Measurements from ENCODE around the gene ART1. TPM values are rescaled to one million over a fixed set of nuclear protein-coding genes. Genes with fewer than 3 reads are reported as not detected.

The ART1 gene
- total RNA-seq, 1 donor from 2014 or later: 2.1 TPM

DNA sequence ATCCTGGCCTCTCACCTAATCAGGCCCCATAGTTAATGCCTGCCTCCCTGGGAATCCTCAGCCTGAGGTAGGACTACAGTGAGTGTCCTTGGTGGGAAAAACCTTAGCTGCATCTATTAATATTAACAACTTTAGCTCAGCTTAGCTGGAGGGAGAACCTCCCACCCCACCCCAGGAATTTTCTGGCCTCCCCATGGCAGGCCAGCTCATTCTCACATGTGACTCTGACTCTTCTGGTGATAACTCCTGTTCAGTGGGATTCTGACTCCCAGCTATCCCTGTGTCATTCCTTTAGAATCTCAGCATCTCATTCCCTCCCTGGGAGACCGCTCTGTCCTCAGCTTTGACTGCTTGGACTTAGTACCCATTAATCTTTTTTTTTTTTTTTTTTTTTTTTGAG is 17.6 kb upstream of the ART1 start:
- H3K27ac ChIP-seq (ENCODE audit: low read depth, low read length): no peak overlapping the region
- no peaks in the 10 kb centered on the region for H3K27me3 ChIP-seq (ENCODE audit: control insufficient read depth in 3 of 3, insufficient read depth in 3 of 3, low read length in 3 of 3)
- no peaks in the 10 kb centered on the region for H3K4me1 ChIP-seq (ENCODE audit: control insufficient read depth in 3 of 3, insufficient read depth in 3 of 3, low read length in 3 of 3)
- H3K36me3 ChIP-seq (ENCODE audit: control insufficient read depth in 3 of 3, insufficient read depth in 3 of 3, low read length in 3 of 3): no peaks in the 10 kb centered on the region
- no peak overlapping the region for H3K9ac ChIP-seq (ENCODE audit: low read depth in 1 of 3, low read length in 3 of 3)
- no peaks in the 10 kb centered on the region for H3K9me3 ChIP-seq (ENCODE audit: control insufficient read depth in 3 of 3, low read length in 3 of 3)
- no peak overlapping the region for H3K4me3 ChIP-seq (ENCODE audit: low read length in 3 of 3)

DNA sequence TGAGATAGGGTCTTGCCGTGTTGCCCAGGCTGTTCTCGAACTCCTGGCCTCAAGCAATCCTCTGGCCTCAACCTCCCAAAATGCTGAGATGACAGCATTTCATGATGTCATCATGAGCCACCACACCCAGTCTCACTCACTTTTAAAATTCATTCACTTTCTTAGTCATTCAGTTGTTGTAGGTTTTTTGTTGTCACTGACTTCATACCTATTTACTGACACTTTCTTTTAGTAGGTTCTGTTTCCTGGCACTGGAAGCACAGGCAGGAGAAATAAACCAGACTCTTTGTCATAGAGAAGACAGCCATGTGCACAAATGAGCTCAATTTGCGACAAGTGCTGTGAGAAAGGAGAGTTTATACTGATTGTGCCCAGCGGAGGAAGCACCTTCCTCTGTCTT is 13.6 kb upstream of the ART1 start:
- H3K27me3 ChIP-seq (ENCODE audit: control insufficient read depth in 3 of 3, insufficient read depth in 3 of 3, low read length in 3 of 3): no peaks in the 10 kb centered on the region

DNA sequence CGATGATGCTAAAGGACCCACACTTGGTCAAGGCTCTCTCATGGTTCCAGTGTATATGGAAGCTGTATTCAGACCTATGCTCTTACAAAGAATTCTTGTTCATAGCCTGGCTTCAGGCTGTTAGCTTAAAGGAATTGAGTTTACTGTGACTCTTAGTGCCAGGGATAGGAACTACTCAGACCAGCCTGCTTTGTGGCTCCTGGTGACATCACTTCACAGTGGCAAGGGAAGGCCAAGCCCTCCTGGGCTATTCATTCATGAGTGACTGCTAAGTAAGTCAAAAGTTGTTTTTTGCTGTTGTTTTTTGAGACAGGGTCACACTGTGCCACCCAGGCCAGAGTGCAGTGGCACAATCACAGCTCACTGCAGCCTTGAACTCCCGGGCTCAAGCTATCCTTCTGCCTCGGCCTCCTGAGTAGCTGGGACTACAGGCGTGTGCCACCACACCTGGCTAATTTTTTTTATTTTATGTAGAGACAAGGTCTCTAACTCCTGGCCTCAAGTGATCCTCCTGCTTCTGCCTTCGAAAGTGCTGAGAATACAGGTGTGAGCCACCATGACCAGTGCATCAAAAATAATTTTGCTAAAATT is 12.8 kb upstream of the ART1 start:
- H3K4me3 ChIP-seq (ENCODE audit: low read length in 3 of 3): no peak overlapping the region
- H3K9ac ChIP-seq (ENCODE audit: low read depth in 1 of 3, low read length in 3 of 3): no peak overlapping the region
- no peaks in the 10 kb centered on the region for H3K4me1 ChIP-seq (ENCODE audit: control insufficient read depth in 3 of 3, insufficient read depth in 3 of 3, low read length in 3 of 3)
- no peaks in the 10 kb centered on the region for H3K9me3 ChIP-seq (ENCODE audit: control insufficient read depth in 3 of 3, low read length in 3 of 3)
- no peaks in the 10 kb centered on the region for H3K36me3 ChIP-seq (ENCODE audit: control insufficient read depth in 3 of 3, insufficient read depth in 3 of 3, low read length in 3 of 3)
- H3K27me3 ChIP-seq (ENCODE audit: control insufficient read depth in 3 of 3, insufficient read depth in 3 of 3, low read length in 3 of 3): no peaks in the 10 kb centered on the region
- H3K27ac ChIP-seq (ENCODE audit: low read depth, low read length): no peak overlapping the region

More for the DNA sequence above, 13.6 kb upstream of the ART1 start:
- H3K4me3 ChIP-seq (ENCODE audit: low read length in 3 of 3): no peak overlapping the region
- no peaks in the 10 kb centered on the region for H3K4me1 ChIP-seq (ENCODE audit: control insufficient read depth in 3 of 3, insufficient read depth in 3 of 3, low read length in 3 of 3)
- H3K27ac ChIP-seq (ENCODE audit: low read depth, low read length): no peak overlapping the region
- H3K9ac ChIP-seq (ENCODE audit: low read depth in 1 of 3, low read length in 3 of 3): no peak overlapping the region
- H3K36me3 ChIP-seq (ENCODE audit: control insufficient read depth in 3 of 3, insufficient read depth in 3 of 3, low read length in 3 of 3): no peaks in the 10 kb centered on the region
- H3K9me3 ChIP-seq (ENCODE audit: control insufficient read depth in 3 of 3, low read length in 3 of 3): no peaks in the 10 kb centered on the region

DNA sequence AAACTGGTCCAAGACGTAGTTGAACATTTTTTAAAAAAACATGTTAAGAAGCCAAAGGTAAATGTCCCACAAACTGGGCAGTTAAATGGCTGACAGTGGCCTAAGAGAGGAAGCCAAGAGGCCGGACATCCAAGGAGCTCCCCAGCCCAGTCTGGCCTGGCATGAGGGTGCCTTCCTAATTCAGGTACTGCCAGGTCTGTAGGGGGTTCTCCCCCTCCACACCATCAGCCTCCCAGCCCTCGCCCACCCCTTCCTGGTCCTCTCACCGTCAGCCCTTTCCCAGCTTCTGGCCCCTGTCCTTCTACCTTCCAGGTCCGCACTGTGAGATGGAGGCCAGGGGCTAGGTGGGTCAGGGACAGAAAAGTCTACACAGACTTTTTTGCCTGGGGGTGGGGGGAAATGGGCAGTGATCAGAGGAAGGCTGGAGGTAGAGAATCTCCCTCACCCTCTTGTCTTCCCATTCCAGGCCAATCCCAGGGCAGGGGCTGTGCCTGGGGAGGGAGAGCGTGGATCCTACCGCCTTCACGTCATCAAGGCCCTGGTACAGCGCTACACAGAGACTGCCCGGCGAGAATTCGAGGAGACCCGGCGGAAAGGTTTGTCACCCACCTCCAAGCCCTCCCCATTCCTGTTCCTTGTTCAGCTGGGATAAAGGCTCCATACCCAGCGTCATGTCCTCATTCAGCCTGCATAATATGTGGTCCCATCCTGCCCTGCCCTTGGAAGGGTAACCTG is 9.1 kb upstream of the ART1 start:
- H3K4me1 ChIP-seq (ENCODE audit: control insufficient read depth in 3 of 3, insufficient read depth in 3 of 3, low read length in 3 of 3): no peaks in the 10 kb centered on the region
- H3K9me3 ChIP-seq (ENCODE audit: control insufficient read depth in 3 of 3, low read length in 3 of 3): no peaks in the 10 kb centered on the region
- H3K4me3 ChIP-seq (ENCODE audit: low read length in 3 of 3): no peak overlapping the region
- no peaks in the 10 kb centered on the region for H3K27me3 ChIP-seq (ENCODE audit: control insufficient read depth in 3 of 3, insufficient read depth in 3 of 3, low read length in 3 of 3)
- H3K9ac ChIP-seq (ENCODE audit: low read depth in 1 of 3, low read length in 3 of 3): no peak overlapping the region
- no peaks in the 10 kb centered on the region for H3K36me3 ChIP-seq (ENCODE audit: control insufficient read depth in 3 of 3, insufficient read depth in 3 of 3, low read length in 3 of 3)
- H3K27ac ChIP-seq (ENCODE audit: low read depth, low read length): no peak overlapping the region

DNA sequence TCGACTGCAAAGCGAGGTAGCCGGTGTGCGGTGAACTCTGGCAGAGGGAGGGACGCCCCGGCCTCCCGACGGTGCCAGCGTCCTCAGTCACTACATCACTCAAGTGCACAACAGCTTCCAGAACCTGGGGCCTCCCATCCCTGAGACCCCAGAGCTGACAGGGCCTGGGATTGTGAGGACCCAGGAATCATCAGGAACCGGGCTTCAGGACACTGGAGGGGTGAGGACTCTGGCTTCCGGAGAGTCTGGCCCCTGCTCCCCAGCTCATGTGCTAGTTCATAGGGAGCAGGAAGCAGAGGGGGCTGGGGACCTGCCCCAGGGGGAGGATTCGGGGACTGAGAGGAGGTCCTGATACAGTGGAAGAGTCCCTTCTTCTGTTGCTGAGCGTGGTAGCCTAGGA is 7.7 kb upstream of the ART1 start:
- Histone ChIP-seq H3K36me3 (ENCODE audit: control insufficient read depth in 3 of 3, insufficient read depth in 3 of 3, low read length in 3 of 3) (no peaks in the 10 kb centered on the region), H3K4me3 (ENCODE audit: low read length in 3 of 3) (no peak overlapping the region), H3K27me3 (ENCODE audit: control insufficient read depth in 3 of 3, insufficient read depth in 3 of 3, low read length in 3 of 3) (no peaks in the 10 kb centered on the region), H3K9me3 (ENCODE audit: control insufficient read depth in 3 of 3, low read length in 3 of 3) (no peaks in the 10 kb centered on the region), H3K9ac (ENCODE audit: low read depth in 1 of 3, low read length in 3 of 3) (no peak overlapping the region), H3K4me1 (ENCODE audit: control insufficient read depth in 3 of 3, insufficient read depth in 3 of 3, low read length in 3 of 3) (no peaks in the 10 kb centered on the region), H3K27ac (ENCODE audit: low read depth, low read length) (no peak overlapping the region)

DNA sequence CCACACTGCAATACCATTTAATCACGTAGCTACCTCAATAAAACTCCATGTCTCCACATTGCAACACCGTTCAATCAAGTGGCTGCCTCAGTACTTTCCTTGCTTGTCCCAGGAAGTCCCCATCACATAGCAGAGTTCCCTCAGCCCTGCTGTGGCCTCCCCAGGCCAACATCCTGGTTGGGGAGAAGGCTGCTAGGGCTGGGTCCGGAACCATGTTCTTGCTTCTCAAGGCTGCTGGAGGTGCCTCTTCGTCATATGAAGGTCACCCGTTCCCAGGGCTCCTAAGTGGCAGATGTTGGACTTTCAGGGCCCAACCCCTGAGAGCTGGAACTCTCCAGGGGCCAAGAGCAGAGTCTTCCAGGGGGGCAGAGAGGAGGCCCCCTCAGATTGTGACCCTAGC is 6.4 kb upstream of the ART1 start:
- H3K4me3 ChIP-seq (ENCODE audit: low read length in 3 of 3): no peak overlapping the region

DNA sequence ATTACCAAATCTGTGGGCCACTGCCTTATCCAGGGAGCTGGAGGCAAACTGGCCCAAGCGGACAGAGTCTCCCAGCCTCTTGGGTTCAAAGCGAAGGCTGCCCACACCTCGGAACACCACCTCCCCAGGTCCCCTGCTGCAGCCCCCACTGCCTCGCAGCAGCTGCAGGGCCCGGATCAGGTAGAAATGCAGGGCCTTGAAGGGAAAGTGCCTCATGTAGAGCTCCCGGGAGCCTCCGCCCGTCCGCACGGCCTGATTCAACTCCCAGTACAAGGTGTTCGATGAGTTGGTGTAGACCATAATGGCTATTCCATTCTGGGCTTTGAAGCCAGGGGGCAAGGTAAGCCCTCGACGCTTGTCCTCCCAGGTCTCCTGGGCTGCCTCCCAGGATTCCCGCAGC is 5.1 kb upstream of the ART1 start:
- Histone ChIP-seq H3K9me3 (ENCODE audit: control insufficient read depth in 3 of 3, low read length in 3 of 3) (no peaks in the 10 kb centered on the region), H3K4me1 (ENCODE audit: control insufficient read depth in 3 of 3, insufficient read depth in 3 of 3, low read length in 3 of 3) (peaks cover 14 to 20% (median 19%) of the 10 kb centered on the region in 3 donors), H3K36me3 (ENCODE audit: control insufficient read depth in 3 of 3, insufficient read depth in 3 of 3, low read length in 3 of 3) (no peaks in the 10 kb centered on the region), H3K9ac (ENCODE audit: low read depth in 1 of 3, low read length in 3 of 3) (no peak overlapping the region), H3K27me3 (ENCODE audit: control insufficient read depth in 3 of 3, insufficient read depth in 3 of 3, low read length in 3 of 3) (no peaks in the 10 kb centered on the region), H3K27ac (ENCODE audit: low read depth, low read length) (no peak overlapping the region), H3K4me3 (ENCODE audit: low read length in 3 of 3) (no peak overlapping the region)

More for the DNA sequence above, 6.4 kb upstream of the ART1 start:
- peaks cover 2 to 11% (median 11%) of the 10 kb centered on the region in 3 donors for H3K4me1 ChIP-seq (ENCODE audit: control insufficient read depth in 3 of 3, insufficient read depth in 3 of 3, low read length in 3 of 3)
- no peaks in the 10 kb centered on the region for H3K9me3 ChIP-seq (ENCODE audit: control insufficient read depth in 3 of 3, low read length in 3 of 3)
- no peaks in the 10 kb centered on the region for H3K36me3 ChIP-seq (ENCODE audit: control insufficient read depth in 3 of 3, insufficient read depth in 3 of 3, low read length in 3 of 3)
- H3K9ac ChIP-seq (ENCODE audit: low read depth in 1 of 3, low read length in 3 of 3): no peak overlapping the region
- H3K27ac ChIP-seq (ENCODE audit: low read depth, low read length): no peak overlapping the region
- H3K27me3 ChIP-seq (ENCODE audit: control insufficient read depth in 3 of 3, insufficient read depth in 3 of 3, low read length in 3 of 3): no peaks in the 10 kb centered on the region

DNA sequence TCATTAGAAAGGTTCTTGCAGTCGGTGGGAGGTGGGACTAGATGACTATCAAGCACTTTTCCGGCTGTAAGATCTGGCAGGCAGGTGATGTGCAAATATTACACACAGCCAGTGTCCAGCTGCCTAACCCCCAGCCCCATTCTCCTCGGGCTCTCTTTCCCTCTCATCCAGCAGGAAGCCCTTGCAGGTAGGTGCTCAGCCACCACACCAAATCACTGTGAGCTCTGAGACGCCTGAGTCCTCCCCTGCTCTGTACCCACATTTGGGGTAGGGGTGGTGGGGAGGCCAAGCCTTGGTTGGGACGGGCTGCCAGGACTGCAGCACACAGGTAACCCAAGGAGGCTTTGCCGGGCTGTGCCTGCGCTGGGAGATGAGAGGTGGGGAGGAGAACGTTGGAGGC is 3.7 kb upstream of the ART1 start:
- Histone ChIP-seq H3K9me3 (ENCODE audit: control insufficient read depth in 3 of 3, low read length in 3 of 3) (no peaks in the 10 kb centered on the region), H3K27me3 (ENCODE audit: control insufficient read depth in 3 of 3, insufficient read depth in 3 of 3, low read length in 3 of 3) (no peaks in the 10 kb centered on the region), H3K4me3 (ENCODE audit: low read length in 3 of 3) (peak overlapping the region in 1 of 3 donors; percentile 59), H3K27ac (ENCODE audit: low read depth, low read length) (peak overlapping the region; percentile 99), H3K36me3 (ENCODE audit: control insufficient read depth in 3 of 3, insufficient read depth in 3 of 3, low read length in 3 of 3) (no peaks in the 10 kb centered on the region), H3K9ac (ENCODE audit: low read depth in 1 of 3, low read length in 3 of 3) (peak overlapping the region in 2 of 3 donors; percentile 59 to 97), H3K4me1 (ENCODE audit: control insufficient read depth in 3 of 3, insufficient read depth in 3 of 3, low read length in 3 of 3) (peaks cover 20 to 27% (median 21%) of the 10 kb centered on the region in 3 donors)

DNA sequence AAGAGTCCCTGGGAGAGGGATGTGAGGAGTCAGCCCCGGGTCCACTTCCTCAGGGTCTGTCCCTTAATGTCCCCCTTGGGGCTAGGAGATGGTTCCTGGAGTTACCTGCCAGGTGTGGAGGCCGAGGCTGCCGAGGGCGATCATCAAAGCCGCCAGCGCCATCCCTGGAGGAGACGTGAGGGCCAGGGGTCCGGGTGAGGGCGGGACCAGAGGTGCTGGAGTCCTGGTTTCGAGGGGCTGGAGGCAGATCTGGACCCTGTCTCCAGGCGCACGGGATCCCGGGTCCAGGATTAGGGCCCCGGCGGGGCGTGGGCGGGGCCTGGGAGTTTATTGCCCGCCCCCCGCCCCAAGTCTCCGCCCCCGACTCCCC is 3.2 kb upstream of the ART1 start, which contains the start of gene ART5:
ART5 (minus strand) TSS at position 292 of the 370 bp plus-strand sequence; CDS start at position 162, 130 bp downstream.
- H3K4me1 ChIP-seq (ENCODE audit: control insufficient read depth in 3 of 3, insufficient read depth in 3 of 3, low read length in 3 of 3): peaks cover 25 to 32% (median 26%) of the 10 kb centered on the region in 3 donors
- peak within 1 kb of the TSS; percentile 99 for H3K27ac ChIP-seq (ENCODE audit: low read depth, low read length)
- peak within 1 kb of the TSS; percentile 74 to 83 (median 80) for H3K4me3 ChIP-seq (ENCODE audit: low read length in 3 of 3)
- no peaks in the 10 kb centered on the region for H3K36me3 ChIP-seq (ENCODE audit: control insufficient read depth in 3 of 3, insufficient read depth in 3 of 3, low read length in 3 of 3)
- peak within 1 kb of the TSS; percentile 92 to 97 (median 97) for H3K9ac ChIP-seq (ENCODE audit: low read depth in 1 of 3, low read length in 3 of 3)
- H3K27me3 ChIP-seq (ENCODE audit: control insufficient read depth in 3 of 3, insufficient read depth in 3 of 3, low read length in 3 of 3): no peaks in the 10 kb centered on the region
- H3K9me3 ChIP-seq (ENCODE audit: control insufficient read depth in 3 of 3, low read length in 3 of 3): no peaks in the 10 kb centered on the region

Measured in skeletal muscle tissue (tissue), 4 donors.